Measurements from ENCODE around the gene C1QB. TPM values are rescaled to one million over a fixed set of nuclear protein-coding genes. Genes with fewer than 3 reads are reported as not detected.

The C1QB gene
- total and polyA plus RNA-seq, 5 donors from 2014 or later, result not detected

DNA sequence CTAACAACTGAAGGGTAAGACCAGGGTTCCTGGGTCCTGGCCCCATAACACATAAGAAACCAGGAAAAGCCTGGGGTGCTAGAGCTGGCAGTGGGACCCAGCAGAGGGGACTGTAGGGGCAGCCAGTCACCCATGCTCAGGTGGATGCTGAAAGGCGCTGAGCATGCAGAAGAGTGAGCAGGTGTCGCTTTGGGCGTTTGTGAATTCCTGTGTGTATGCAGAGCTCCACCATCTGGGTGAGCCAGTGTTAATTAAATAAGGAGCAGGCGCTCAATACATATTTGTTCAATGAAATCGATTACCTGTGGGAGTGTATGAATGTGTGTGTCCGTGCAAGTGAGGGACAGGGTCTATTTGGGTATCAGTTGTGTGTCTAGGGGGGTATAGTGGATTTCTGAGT lies 16.1 kb upstream of the C1QB start:
- no peak overlapping the region for H3K27ac ChIP-seq (ENCODE audit: insufficient read depth, low read length, poor library complexity, severe bottlenecking)
- Mint-ChIP-seq H3K4me3 (no peak overlapping the region), H3K9me3 (no peaks in the 10 kb centered on the region), H3K27ac (peak overlapping the region in 1 of 3 donors; percentile 92), H3K27me3 (peaks cover 18% of the 10 kb centered on the region), H3K4me1 (peaks cover 0 to 2% (median 0%) of the 10 kb centered on the region in 4 donors), H3K36me3 (no peaks in the 10 kb centered on the region)
- ATAC-seq (ENCODE audit: low read depth in 2 of 2) (no peak), DNase-seq (no peak)
- no peaks in the 10 kb centered on the region for H3K27me3 ChIP-seq (ENCODE audit: control insufficient read depth, insufficient read depth, low read length)
- H3K9me3 ChIP-seq (ENCODE audit: control insufficient read depth in 2 of 2, low read length in 2 of 2), result no peaks in the 10 kb centered on the region
- peaks cover 3% of the 10 kb centered on the region for H3K4me1 ChIP-seq (ENCODE audit: control insufficient read depth, insufficient read depth, low read length, poor library complexity, severe bottlenecking)
- H3K4me3 ChIP-seq (ENCODE audit: low read depth, low read length), result no peak overlapping the region
- H3K36me3 ChIP-seq (ENCODE audit: control insufficient read depth, insufficient read depth, low read length), result no peaks in the 10 kb centered on the region

DNA sequence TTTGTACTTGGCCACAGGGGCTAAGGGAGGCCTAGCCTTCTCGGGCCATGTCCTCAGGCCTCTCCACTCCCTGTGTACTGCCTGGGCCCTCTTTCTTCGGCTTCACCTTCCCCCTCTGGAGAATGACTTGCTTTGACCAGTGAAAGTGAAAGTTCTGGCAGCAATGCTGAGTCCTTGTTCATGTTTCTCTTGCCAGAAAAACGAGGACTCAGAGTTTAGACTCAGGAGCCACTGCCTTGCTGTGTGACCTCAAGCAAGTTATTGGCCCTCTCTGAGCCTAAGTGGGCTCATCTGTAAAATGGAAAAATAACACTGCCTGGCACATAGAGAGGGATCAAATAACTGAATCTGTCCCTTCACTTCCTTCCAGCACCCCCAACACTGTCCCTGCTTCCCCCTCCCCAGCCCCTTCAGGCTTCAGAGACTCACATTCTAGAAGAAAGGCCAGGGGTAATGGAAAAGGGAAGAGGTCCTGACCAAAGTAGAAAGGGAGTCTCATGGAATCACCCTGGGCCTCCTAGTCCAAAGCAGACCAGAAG lies 15.1 kb upstream of the C1QB start:
- ATAC-seq (ENCODE audit: low read depth in 2 of 2) (no peak), DNase-seq (no peak)
- Histone ChIP-seq H3K27me3 (ENCODE audit: control insufficient read depth, insufficient read depth, low read length) (no peaks in the 10 kb centered on the region), H3K9me3 (ENCODE audit: control insufficient read depth in 2 of 2, low read length in 2 of 2) (no peaks in the 10 kb centered on the region), H3K36me3 (ENCODE audit: control insufficient read depth, insufficient read depth, low read length) (no peaks in the 10 kb centered on the region), H3K4me3 (ENCODE audit: low read depth, low read length) (no peak overlapping the region), H3K4me1 (ENCODE audit: control insufficient read depth, insufficient read depth, low read length, poor library complexity, severe bottlenecking) (peaks cover 5% of the 10 kb centered on the region), H3K27ac (ENCODE audit: insufficient read depth, low read length, poor library complexity, severe bottlenecking) (no peak overlapping the region)
- Mint-ChIP-seq H3K9me3 (no peaks in the 10 kb centered on the region), H3K4me1 (peaks cover 0 to 2% (median 0%) of the 10 kb centered on the region in 4 donors), H3K27ac (no peak overlapping the region), H3K36me3 (no peaks in the 10 kb centered on the region), H3K27me3 (peaks cover 10% of the 10 kb centered on the region), H3K4me3 (no peak overlapping the region)

GRCh38 chr1:22638476-22639234 lies 14.4 kb upstream of the C1QB start:
- Mint-ChIP-seq H3K27ac (no peak overlapping the region), H3K9me3 (no peaks in the 10 kb centered on the region), H3K4me3 (no peak overlapping the region), H3K36me3 (no peaks in the 10 kb centered on the region), H3K27me3 (peaks cover 7% of the 10 kb centered on the region), H3K4me1 (peaks cover 0 to 2% (median 0%) of the 10 kb centered on the region in 4 donors)
- Histone ChIP-seq H3K27me3 (ENCODE audit: control insufficient read depth, insufficient read depth, low read length) (no peaks in the 10 kb centered on the region), H3K27ac (ENCODE audit: insufficient read depth, low read length, poor library complexity, severe bottlenecking) (no peak overlapping the region), H3K9me3 (ENCODE audit: control insufficient read depth in 2 of 2, low read length in 2 of 2) (no peaks in the 10 kb centered on the region), H3K36me3 (ENCODE audit: control insufficient read depth, insufficient read depth, low read length) (no peaks in the 10 kb centered on the region), H3K4me1 (ENCODE audit: control insufficient read depth, insufficient read depth, low read length, poor library complexity, severe bottlenecking) (peaks cover 5% of the 10 kb centered on the region), H3K4me3 (ENCODE audit: low read depth, low read length) (no peak overlapping the region)
- ATAC-seq (ENCODE audit: low read depth in 2 of 2), result no peak
- DNase-seq, result no peak

- no peaks in the 10 kb centered on the region for H3K9me3 ChIP-seq (ENCODE audit: control insufficient read depth in 2 of 2, low read length in 2 of 2)
- no peaks in the 10 kb centered on the region for H3K9me3 Mint-ChIP-seq
- no peaks in the 10 kb centered on the region for H3K36me3 ChIP-seq (ENCODE audit: control insufficient read depth, insufficient read depth, low read length)
- no peak overlapping the region for H3K27ac Mint-ChIP-seq
- ATAC-seq (ENCODE audit: low read depth in 2 of 2), result no peak
- no peak overlapping the region for H3K4me3 ChIP-seq (ENCODE audit: low read depth, low read length)
- H3K27me3 ChIP-seq (ENCODE audit: control insufficient read depth, insufficient read depth, low read length), result no peaks in the 10 kb centered on the region
- no peak overlapping the region for H3K4me3 Mint-ChIP-seq
- no peaks in the 10 kb centered on the region for H3K36me3 Mint-ChIP-seq
- peaks cover 5% of the 10 kb centered on the region for H3K27me3 Mint-ChIP-seq
- H3K4me1 ChIP-seq (ENCODE audit: control insufficient read depth, insufficient read depth, low read length, poor library complexity, severe bottlenecking), result peaks cover 5% of the 10 kb centered on the region
- no peak for DNase-seq
- no peak overlapping the region for H3K27ac ChIP-seq (ENCODE audit: insufficient read depth, low read length, poor library complexity, severe bottlenecking)
- peaks cover 0 to 2% (median 0%) of the 10 kb centered on the region in 4 donors for H3K4me1 Mint-ChIP-seq
Observed at GRCh38 chr1:22639286-22639685, 13.8 kb upstream of the C1QB start.

DNA sequence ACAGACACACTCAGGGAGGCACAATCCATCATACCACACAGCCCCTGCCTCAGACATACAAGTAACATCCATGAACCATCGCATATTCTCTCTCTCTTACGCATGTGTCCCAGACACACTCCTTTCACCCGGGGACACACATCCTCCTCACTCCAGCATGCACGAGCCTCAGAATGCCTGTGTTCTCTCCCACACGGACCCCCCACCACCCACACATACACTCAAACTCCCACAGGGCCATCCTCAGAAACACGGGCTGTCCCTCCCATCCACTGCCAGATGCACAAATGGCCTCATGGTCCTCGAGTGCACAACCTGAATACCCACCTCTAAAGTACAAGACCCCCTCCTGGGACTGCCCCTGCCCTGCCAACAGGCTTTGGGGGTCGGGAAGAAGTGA lies 11.8 kb upstream of the C1QB start:
- Histone ChIP-seq H3K27me3 (ENCODE audit: control insufficient read depth, insufficient read depth, low read length) (no peaks in the 10 kb centered on the region), H3K36me3 (ENCODE audit: control insufficient read depth, insufficient read depth, low read length) (no peaks in the 10 kb centered on the region), H3K9me3 (ENCODE audit: control insufficient read depth in 2 of 2, low read length in 2 of 2) (no peaks in the 10 kb centered on the region), H3K4me1 (ENCODE audit: control insufficient read depth, insufficient read depth, low read length, poor library complexity, severe bottlenecking) (peaks cover 5% of the 10 kb centered on the region), H3K4me3 (ENCODE audit: low read depth, low read length) (no peak overlapping the region), H3K27ac (ENCODE audit: insufficient read depth, low read length, poor library complexity, severe bottlenecking) (no peak overlapping the region)
- Mint-ChIP-seq H3K36me3 (no peaks in the 10 kb centered on the region), H3K27me3 (peaks cover 5% of the 10 kb centered on the region), H3K4me1 (peaks cover 0 to 2% (median 0%) of the 10 kb centered on the region in 4 donors), H3K4me3 (no peak overlapping the region), H3K9me3 (no peaks in the 10 kb centered on the region), H3K27ac (no peak overlapping the region)
- no peak for DNase-seq
- no peak for ATAC-seq (ENCODE audit: low read depth in 2 of 2)

DNA sequence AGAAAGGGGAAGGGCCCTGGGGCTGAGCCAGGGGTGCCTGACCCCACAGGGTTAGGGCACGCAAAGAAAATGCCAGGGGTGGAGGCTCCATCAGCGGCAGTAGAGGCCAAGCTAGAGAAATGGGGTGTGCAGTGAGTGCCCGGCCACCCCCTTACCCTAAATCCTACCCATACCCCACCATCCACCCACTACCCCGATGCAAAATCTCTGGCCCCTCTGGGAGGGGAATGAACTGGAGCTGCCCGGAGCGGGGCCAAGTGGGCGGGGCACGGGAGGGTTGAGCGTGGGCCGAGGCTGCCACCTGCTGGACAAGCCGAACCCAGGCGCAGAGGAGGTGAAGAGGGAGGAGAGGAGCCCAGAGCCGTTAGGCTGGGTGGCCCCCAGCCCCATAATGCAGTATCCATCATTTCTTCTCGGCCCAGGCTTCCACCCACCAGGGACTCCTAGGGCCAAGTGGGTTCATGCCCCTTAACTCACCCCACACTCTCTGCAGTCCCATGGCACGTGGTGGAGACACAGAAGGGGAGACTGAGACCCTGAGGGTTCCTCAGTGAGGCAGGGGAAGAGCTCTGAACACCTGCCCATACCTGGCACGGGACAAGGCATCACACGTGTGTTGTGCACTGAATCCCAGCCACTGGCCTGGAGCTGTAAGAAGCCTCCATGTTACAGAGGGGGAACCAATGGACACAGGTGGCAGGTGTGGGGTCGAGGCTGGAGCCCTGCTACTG lies 11.0 kb upstream of the C1QB start:
- Mint-ChIP-seq H3K27me3 (peaks cover 5% of the 10 kb centered on the region), H3K4me1 (peaks cover 0 to 2% (median 0%) of the 10 kb centered on the region in 4 donors), H3K36me3 (no peaks in the 10 kb centered on the region), H3K4me3 (no peak overlapping the region), H3K9me3 (no peaks in the 10 kb centered on the region), H3K27ac (no peak overlapping the region)
- ATAC-seq (ENCODE audit: low read depth in 2 of 2), result peak; percentile 36 to 69
- peak; percentile 34 to 44 (median 43) for DNase-seq
- Histone ChIP-seq H3K4me3 (ENCODE audit: low read depth, low read length) (no peak overlapping the region), H3K27ac (ENCODE audit: insufficient read depth, low read length, poor library complexity, severe bottlenecking) (no peak overlapping the region), H3K4me1 (ENCODE audit: control insufficient read depth, insufficient read depth, low read length, poor library complexity, severe bottlenecking) (peaks cover 5% of the 10 kb centered on the region), H3K9me3 (ENCODE audit: control insufficient read depth in 2 of 2, low read length in 2 of 2) (no peaks in the 10 kb centered on the region), H3K36me3 (ENCODE audit: control insufficient read depth, insufficient read depth, low read length) (no peaks in the 10 kb centered on the region), H3K27me3 (ENCODE audit: control insufficient read depth, insufficient read depth, low read length) (no peaks in the 10 kb centered on the region)

- no peaks in the 10 kb centered on the region for H3K27me3 ChIP-seq (ENCODE audit: control insufficient read depth, insufficient read depth, low read length)
- H3K4me1 Mint-ChIP-seq, result peaks cover 0 to 2% (median 0%) of the 10 kb centered on the region in 4 donors
- ATAC-seq (ENCODE audit: low read depth in 2 of 2), result no peak
- peaks cover 5% of the 10 kb centered on the region for H3K27me3 Mint-ChIP-seq
- no peak within 1 kb of the TSS for H3K4me3 ChIP-seq (ENCODE audit: low read depth, low read length)
- no peak within 1 kb of the TSS for H3K27ac ChIP-seq (ENCODE audit: insufficient read depth, low read length, poor library complexity, severe bottlenecking)
- no peaks in the 10 kb centered on the region for H3K9me3 Mint-ChIP-seq
- no peaks in the 10 kb centered on the region for H3K36me3 Mint-ChIP-seq
- no peak for DNase-seq
- no peak within 1 kb of the TSS for H3K4me3 Mint-ChIP-seq
- H3K4me1 ChIP-seq (ENCODE audit: control insufficient read depth, insufficient read depth, low read length, poor library complexity, severe bottlenecking), result peaks cover 5% of the 10 kb centered on the region
- no peaks in the 10 kb centered on the region for H3K9me3 ChIP-seq (ENCODE audit: control insufficient read depth in 2 of 2, low read length in 2 of 2)
- no peak within 1 kb of the TSS for H3K27ac Mint-ChIP-seq
- no peaks in the 10 kb centered on the region for H3K36me3 ChIP-seq (ENCODE audit: control insufficient read depth, insufficient read depth, low read length)
Observed at GRCh38 chr1:22643381-22643780, 9.7 kb upstream of the C1QB start, which contains the start of gene C1QC. TSS of gene C1QC (plus strand) at chr1:22643633. CDS start at chr1:22644024, 391 bp downstream.

All from CD4-positive, CD25-positive, alpha-beta regulatory T cell (primary cell).